K562 (cell line): ENCODE data around the gene ANKRD2. TPM values are rescaled to one million over a fixed set of nuclear protein-coding genes. Genes with fewer than 3 reads are reported as not detected.

Experiments
- ATAC-seq: fragments of 200-7000 bp; cut with Tn5 transposase; 3 replicates; pipeline ENCODE4 v1.9.1; 2020; ENCODE audit warnings: moderate library complexity
- BruUV-seq: library from RNA; stranded (reverse); fragments of 400-500 nt; replicated peaks from 2 replicates; lab custom pipeline; 2021; lab: Mats Ljungman, UMichigan
- CTCF ChIA-PET: fragments of 300-600 bp; formaldehyde crosslinking; extraction: SDS; loops from one replicate; lab custom pipeline; 2021; ENCODE audit warnings: low intra/inter-chr PET ratio; lab: Yijun Ruan, JAX
- POLR2A ChIA-PET: fragments of 300-600, 350-650 bp; sonication (Branson Sonifier 250); formaldehyde crosslinking; extraction: SDS; loops from one replicate; lab custom pipeline; 2021; ENCODE audit warnings: antibody characterized with exemption, inconsistent platforms; lab: Yijun Ruan, JAX
- DNase-seq, 4 experiments: peaks; one replicate each; pipeline versions ENCODE4 v3.0.0 to v3.0.0-alpha.2; 2011 to 2018; ENCODE audit warnings: low spot score in 3 of 4, mixed read lengths in 3 of 4; ENCODE audit errors: extremely low read depth in 1 of 4
- FAIRE-seq: peaks from 2 replicates; lab custom pipeline; 2011; peaks lifted over from hg19 to GRCh38; lab: Jason Lieb, UNC
- H2AFZ ChIP-seq: 2 replicates; pipeline ENCODE4 v1.6.0; 2011; ENCODE audit warnings: low read depth, low read length, control low read depth, inconsistent platforms
- H3K27ac ChIP-seq: fragments of 200-600 bp; 3 replicates; pipeline ENCODE4 v1.8.0; 2011; ENCODE audit warnings: low read depth, mild to moderate bottlenecking, control low read depth, inconsistent platforms, low read length, moderate library complexity, mixed read lengths; ENCODE audit errors: extremely low read depth
- H3K27me3 ChIP-seq, 2 experiments: fragments of 300-600 bp in 1 of 2; 2 replicates in 1 of 2; 3 replicates in 1 of 2; pipeline versions ENCODE4 v1.6.0 to v1.8.0; 2011; ENCODE audit warnings: inconsistent platforms in 2 of 2, low read length in 2 of 2, mild to moderate bottlenecking in 1 of 2, mixed read lengths in 1 of 2, moderate library complexity in 1 of 2; ENCODE audit not compliant: control insufficient read depth in 2 of 2, insufficient read depth in 2 of 2
- H3K36me3 ChIP-seq: fragments of 300-600 bp; 3 replicates; pipeline ENCODE4 v1.8.0; 2011; ENCODE audit warnings: mild to moderate bottlenecking, low read length, inconsistent platforms; ENCODE audit not compliant: control insufficient read depth, insufficient read depth
- H3K4me1 ChIP-seq, 2 experiments: fragments of 200-600 bp in 1 of 2; replicated peaks in 1 of 2; 2 replicates in 1 of 2; 3 replicates in 1 of 2; pipeline versions ENCODE4 v1.5.1 to v1.8.0; 2011; ENCODE audit warnings: inconsistent platforms in 2 of 2, low read length in 2 of 2, mild to moderate bottlenecking in 1 of 2, mixed read lengths in 1 of 2, moderate library complexity in 1 of 2; ENCODE audit not compliant: control insufficient read depth in 2 of 2, insufficient read depth in 2 of 2
- H3K4me2 ChIP-seq: 2 replicates; pipeline ENCODE4 v1.6.1; 2011; ENCODE audit warnings: low read length, control low read depth, inconsistent platforms, mixed read lengths; ENCODE audit not compliant: insufficient read depth
- H3K4me3 ChIP-seq: fragments of 200-600 bp; sonication (generic), shearing (Covaris generic); 2 replicates; pipeline ENCODE4 v1.5.1; 2016; ENCODE audit warnings: control low read depth, inconsistent platforms
- H3K79me2 ChIP-seq: fragments of 200-600 bp; 3 replicates; pipeline ENCODE4 v1.8.0; 2011; ENCODE audit warnings: low read length, inconsistent platforms; ENCODE audit not compliant: control insufficient read depth, insufficient read depth
- H3K9ac ChIP-seq, 2 experiments: 2 replicates each; pipeline versions ENCODE4 v1.6.0 to v1.6.1; 2011; ENCODE audit warnings: low read depth in 2 of 2, low read length in 2 of 2, control low read depth in 1 of 2, inconsistent platforms in 1 of 2, mild to moderate bottlenecking in 1 of 2, mixed read lengths in 1 of 2; ENCODE audit not compliant: insufficient read depth in 1 of 2
- H3K9me1 ChIP-seq: one replicate; pipeline ENCODE4 v1.6.0; 2011; ENCODE audit warnings: inconsistent platforms, mild to moderate bottlenecking, low read length, moderate library complexity; ENCODE audit not compliant: control insufficient read depth, insufficient read depth
- H3K9me3 ChIP-seq: replicated peaks from 2 replicates; pipeline ENCODE4 v1.5.1; 2011; ENCODE audit warnings: low read depth, low read length, inconsistent platforms; ENCODE audit not compliant: control insufficient read depth, insufficient read depth
- H4K20me1 ChIP-seq: replicated peaks from 2 replicates; pipeline ENCODE4 v1.6.1; 2011; ENCODE audit warnings: low read length, inconsistent platforms, mixed read lengths; ENCODE audit not compliant: control insufficient read depth, insufficient read depth
- BMI1 ChIP-seq: fragments of 150-350 bp; IDR thresholded peaks from 2 replicates; pipeline ENCODE4 v1.6.1; 2014; ENCODE audit warnings: low read length
- CHD1 ChIP-seq: fragments of 200-600 bp; sonication (generic); IDR thresholded peaks from one replicate; pipeline ENCODE4 v1.6.1; 2012; ENCODE audit warnings: mild to moderate bottlenecking, moderate library complexity, low read length, inconsistent platforms
- ETV5 ChIP-seq: sonication (generic); formaldehyde crosslinking; IDR thresholded peaks from 2 replicates; pipeline ENCODE4 v1.4.0; 2020; ENCODE audit warnings: low read depth, mild to moderate bottlenecking, missing genetic modification reagents
- KDM1A ChIP-seq, 2 experiments: fragments of 450-650 bp; IDR thresholded peaks; 2 replicates each; pipeline ENCODE4 v1.6.1; 2016; ENCODE audit warnings: mild to moderate bottlenecking in 2 of 2
- MECOM ChIP-seq: fragments of 250-450 bp; sonication (Bioruptor Pico); IDR thresholded peaks from 2 replicates; pipeline ENCODE4 v1.8.0; 2022; ENCODE audit warnings: inconsistent platforms
- PCBP2 ChIP-seq: fragments of 200-400 bp; formaldehyde crosslinking; IDR thresholded peaks from 2 replicates; pipeline ENCODE4 v1.6.1; 2018; ENCODE audit warnings: low read length, low read depth, mild to moderate bottlenecking, moderate library complexity; ENCODE audit not compliant: poor library complexity, severe bottlenecking
- ZNF77 ChIP-seq: fragments of 250-450 bp; sonication (Bioruptor Pico); IDR thresholded peaks from 2 replicates; pipeline ENCODE4 v1.5.0; 2020
- WGBS: fragments of 100-300 bp; shearing (Covaris generic); methylation state at CpG from one replicate; pipeline ENCODE4 v1.1.6; 2016; ENCODE audit warnings: low coverage, mixed read lengths; ENCODE audit not compliant: insufficient coverage; ENCODE audit errors: missing lambda C conversion rate; 5-methylcytosine and 5-hydroxymethylcytosine counted together
- in situ Hi-C: fragments of 300-500 bp; cut with MboI; formaldehyde crosslinking; loops from 4 replicates; pipeline ENCODE4 v1.15.0; 2018; ENCODE audit warnings: inconsistent platforms, mixed read lengths
- intact Hi-C: fragments of 100-400 bp; cut with micrococcal nuclease; formaldehyde crosslinking; loops from 2 replicates; pipeline ENCODE4 v1.14.2; 2022
- polyA plus RNA-seq, 8 experiments: library from polyadenylated mRNA; depleted of rRNA in 4 of 8; stranded (reverse) in 5 of 8; unstranded in 3 of 8; fragments of >200 nt; fragmentation: Nextera tagmentation in 2 of 8; fragmentation: Illumina TruSeq in 1 of 8; extraction: Ambion mirVana in 2 of 8; extraction: Trizol in 1 of 8; gene quantifications; 2 replicates each; pipeline versions ENCODE4 v1.2.1 to v1.2.3, GENCODE V29; 2011 to 2014; ENCODE audit warnings: inconsistent platforms in 1 of 8, missing spikeins in 1 of 8
- total RNA-seq, 7 experiments: library from RNA; depleted of rRNA in 6 of 7; stranded (reverse); fragments of >200 nt in 6 of 7; fragmentation: Illumina TruSeq in 2 of 7; extraction: Trizol in 2 of 7; gene quantifications; 2 replicates each; pipeline versions ENCODE4 v1.2.1 to v1.2.3, GENCODE V29; 2011 to 2021; ENCODE audit warnings: low replicate concordance in 1 of 7
- TF ChIP-seq, protein P1 (sequence below), 2 experiments: fragments of 450-650 bp; IDR thresholded peaks; 2 replicates each; pipeline ENCODE4 v1.6.1; 2016
- TF ChIP-seq, protein P2 (sequence below): sonication (generic); formaldehyde crosslinking; IDR thresholded peaks from 2 replicates; pipeline ENCODE4 v1.8.0; 2023; ENCODE audit warnings: mild to moderate bottlenecking, missing genetic modification reagents

Gene ANKRD2
- total and polyA plus RNA-seq, 9 of the 15 experiments (the other 6 are each of a cell fraction or from before 2014, with no cell fraction given), result not detected

GRCh38 chr10:97589479-97589878 is 16.9 kb downstream of the ANKRD2 start, which contains the start of gene C10orf62:
Gene C10orf62, plus strand, starts transcription at chr10:97589721. Its CDS starts 177 bp downstream, at chr10:97589898.
- TF ChIP-seq ZNF77 (CRISPR knock-in tag) (no peak), CHD1 (no peak), MECOM (CRISPR knock-in tag) (no peak), ETV5 (CRISPR knock-in tag) (no peak), PCBP2 (no peak), BMI1 (no peak), KDM1A (IDR thresholded peaks at IDR 0.05) (no peak)
- TF ChIP-seq, protein P1, sequence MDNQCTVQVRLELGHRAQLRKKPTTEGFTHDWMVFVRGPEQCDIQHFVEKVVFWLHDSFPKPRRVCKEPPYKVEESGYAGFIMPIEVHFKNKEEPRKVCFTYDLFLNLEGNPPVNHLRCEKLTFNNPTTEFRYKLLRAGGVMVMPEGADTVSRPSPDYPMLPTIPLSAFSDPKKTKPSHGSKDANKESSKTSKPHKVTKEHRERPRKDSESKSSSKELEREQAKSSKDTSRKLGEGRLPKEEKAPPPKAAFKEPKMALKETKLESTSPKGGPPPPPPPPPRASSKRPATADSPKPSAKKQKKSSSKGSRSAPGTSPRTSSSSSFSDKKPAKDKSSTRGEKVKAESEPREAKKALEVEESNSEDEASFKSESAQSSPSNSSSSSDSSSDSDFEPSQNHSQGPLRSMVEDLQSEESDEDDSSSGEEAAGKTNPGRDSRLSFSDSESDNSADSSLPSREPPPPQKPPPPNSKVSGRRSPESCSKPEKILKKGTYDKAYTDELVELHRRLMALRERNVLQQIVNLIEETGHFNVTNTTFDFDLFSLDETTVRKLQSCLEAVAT (IDR thresholded peaks at IDR 0.05), result no peak
- TF ChIP-seq, protein P2, sequence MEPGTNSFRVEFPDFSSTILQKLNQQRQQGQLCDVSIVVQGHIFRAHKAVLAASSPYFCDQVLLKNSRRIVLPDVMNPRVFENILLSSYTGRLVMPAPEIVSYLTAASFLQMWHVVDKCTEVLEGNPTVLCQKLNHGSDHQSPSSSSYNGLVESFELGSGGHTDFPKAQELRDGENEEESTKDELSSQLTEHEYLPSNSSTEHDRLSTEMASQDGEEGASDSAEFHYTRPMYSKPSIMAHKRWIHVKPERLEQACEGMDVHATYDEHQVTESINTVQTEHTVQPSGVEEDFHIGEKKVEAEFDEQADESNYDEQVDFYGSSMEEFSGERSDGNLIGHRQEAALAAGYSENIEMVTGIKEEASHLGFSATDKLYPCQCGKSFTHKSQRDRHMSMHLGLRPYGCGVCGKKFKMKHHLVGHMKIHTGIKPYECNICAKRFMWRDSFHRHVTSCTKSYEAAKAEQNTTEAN (CRISPR knock-in tag), result no peak
- no peak for ATAC-seq
- H3K9me3 ChIP-seq, result no peaks in the 10 kb centered on the region
- H3K27ac ChIP-seq, result no peak within 1 kb of the TSS
- H2AFZ ChIP-seq, result no peak within 1 kb of the TSS
- 40% methylated on average over 1 of the region's 3 CpGs for WGBS
- no peaks in the 10 kb centered on the region for H3K36me3 ChIP-seq
- no peak for FAIRE-seq
- H3K9ac ChIP-seq, result peak within 1 kb of the TSS in 1 of 2 experiments; percentile 26; a peak in 1 of 4 replicates
- no peak for DNase-seq
- BruUV-seq, result no TSS peak
- H3K27me3 ChIP-seq, result no peaks in the 10 kb centered on the region
- no peaks in the 10 kb centered on the region for H3K79me2 ChIP-seq
- intact Hi-C loops (no loop called here), in situ Hi-C loops (no loop called here)
- ChIA-PET CTCF (no interaction called here), POLR2A (interaction anchor here (0.7 kb wide), 1 partner anchor 15 kb away, joined by 3 read pairs; no protein-coding TSS in a partner anchor)
- no peaks in the 10 kb centered on the region for H3K9me1 ChIP-seq
- no peak within 1 kb of the TSS for H3K4me2 ChIP-seq
- no peaks in the 10 kb centered on the region; a peak in 2 of 5 replicates for H3K4me1 ChIP-seq
- no peak within 1 kb of the TSS for H3K4me3 ChIP-seq
- no peaks in the 10 kb centered on the region for H4K20me1 ChIP-seq
